PC-9 (cell line): Measurements from ENCODE around the gene DENND1A.

ENCODE experiments used
- EZH2 ChIP-seq: fragments of 200-600 bp; sonication (generic); IDR thresholded peaks from 2 replicates; pipeline ENCODE4 v1.8.0; 2017; ENCODE audit warnings: antibody characterized with exemption, low read depth
- TF ChIP-seq, protein P1 (sequence below): fragments of 200-600 bp; sonication (generic); conservative IDR thresholded peaks from 2 replicates; pipeline ENCODE4 v1.6.1; 2017; ENCODE audit warnings: mixed run types, antibody characterized with exemption, mild to moderate bottlenecking, moderate library complexity

DNA sequence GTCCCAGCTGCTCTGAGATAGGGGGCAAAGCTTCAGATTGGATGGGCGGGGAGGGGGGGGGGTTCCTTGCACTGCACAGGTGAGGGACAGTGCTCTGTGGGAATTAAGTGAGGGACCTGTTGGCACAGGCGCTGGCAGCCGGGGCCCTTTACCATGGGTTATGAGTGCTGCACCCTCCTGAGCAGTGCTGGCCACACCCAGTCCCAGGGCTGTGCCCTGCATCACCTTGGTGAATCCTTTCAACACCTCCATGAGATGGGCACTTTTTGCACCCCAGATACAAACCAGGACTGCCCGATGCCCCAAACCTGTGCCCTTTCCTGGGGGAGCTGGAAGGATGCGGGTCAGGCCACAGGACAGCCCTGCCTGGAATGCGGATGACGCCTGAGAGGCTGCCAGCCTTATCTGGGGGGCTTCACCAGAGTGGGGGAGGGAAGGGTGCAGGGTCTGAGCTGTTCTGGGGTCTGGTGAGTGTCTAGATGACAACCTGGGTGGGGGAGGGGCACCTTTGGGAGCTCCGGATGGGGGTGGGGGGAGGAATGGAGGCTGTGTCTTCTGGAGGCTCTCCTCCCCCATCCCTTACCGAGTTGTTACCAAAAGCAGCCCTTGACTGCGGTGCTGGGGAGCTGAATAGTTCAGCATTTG is 568.7 kb downstream of the DENND1A start:
- TF ChIP-seq, protein P1, sequence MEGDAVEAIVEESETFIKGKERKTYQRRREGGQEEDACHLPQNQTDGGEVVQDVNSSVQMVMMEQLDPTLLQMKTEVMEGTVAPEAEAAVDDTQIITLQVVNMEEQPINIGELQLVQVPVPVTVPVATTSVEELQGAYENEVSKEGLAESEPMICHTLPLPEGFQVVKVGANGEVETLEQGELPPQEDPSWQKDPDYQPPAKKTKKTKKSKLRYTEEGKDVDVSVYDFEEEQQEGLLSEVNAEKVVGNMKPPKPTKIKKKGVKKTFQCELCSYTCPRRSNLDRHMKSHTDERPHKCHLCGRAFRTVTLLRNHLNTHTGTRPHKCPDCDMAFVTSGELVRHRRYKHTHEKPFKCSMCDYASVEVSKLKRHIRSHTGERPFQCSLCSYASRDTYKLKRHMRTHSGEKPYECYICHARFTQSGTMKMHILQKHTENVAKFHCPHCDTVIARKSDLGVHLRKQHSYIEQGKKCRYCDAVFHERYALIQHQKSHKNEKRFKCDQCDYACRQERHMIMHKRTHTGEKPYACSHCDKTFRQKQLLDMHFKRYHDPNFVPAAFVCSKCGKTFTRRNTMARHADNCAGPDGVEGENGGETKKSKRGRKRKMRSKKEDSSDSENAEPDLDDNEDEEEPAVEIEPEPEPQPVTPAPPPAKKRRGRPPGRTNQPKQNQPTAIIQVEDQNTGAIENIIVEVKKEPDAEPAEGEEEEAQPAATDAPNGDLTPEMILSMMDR, result no peak
- no peak for TF ChIP-seq EZH2
